Measurements from ENCODE around the gene CLASP1.
A peak's percentile ranks its signal among the peaks of the same experiment; 100 is the strongest.
"Not testable (repeated sequence)": the region's sequence is repeated elsewhere in the genome, so short reads cannot be mapped to it uniquely, and the experiment has no call there.

CLASP1 gene

GRCh38 chr2:121649149-121649595 is at the start of gene CLASP1:
Gene CLASP1 (minus strand): TSS chr2:121649462. CDS start chr2:121605895, 43,567 bp downstream.
- TF ChIP-seq, protein P1, sequence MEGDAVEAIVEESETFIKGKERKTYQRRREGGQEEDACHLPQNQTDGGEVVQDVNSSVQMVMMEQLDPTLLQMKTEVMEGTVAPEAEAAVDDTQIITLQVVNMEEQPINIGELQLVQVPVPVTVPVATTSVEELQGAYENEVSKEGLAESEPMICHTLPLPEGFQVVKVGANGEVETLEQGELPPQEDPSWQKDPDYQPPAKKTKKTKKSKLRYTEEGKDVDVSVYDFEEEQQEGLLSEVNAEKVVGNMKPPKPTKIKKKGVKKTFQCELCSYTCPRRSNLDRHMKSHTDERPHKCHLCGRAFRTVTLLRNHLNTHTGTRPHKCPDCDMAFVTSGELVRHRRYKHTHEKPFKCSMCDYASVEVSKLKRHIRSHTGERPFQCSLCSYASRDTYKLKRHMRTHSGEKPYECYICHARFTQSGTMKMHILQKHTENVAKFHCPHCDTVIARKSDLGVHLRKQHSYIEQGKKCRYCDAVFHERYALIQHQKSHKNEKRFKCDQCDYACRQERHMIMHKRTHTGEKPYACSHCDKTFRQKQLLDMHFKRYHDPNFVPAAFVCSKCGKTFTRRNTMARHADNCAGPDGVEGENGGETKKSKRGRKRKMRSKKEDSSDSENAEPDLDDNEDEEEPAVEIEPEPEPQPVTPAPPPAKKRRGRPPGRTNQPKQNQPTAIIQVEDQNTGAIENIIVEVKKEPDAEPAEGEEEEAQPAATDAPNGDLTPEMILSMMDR (IDR thresholded peaks at IDR 0.05; ENCODE audit: control insufficient read depth, extremely low read depth, insufficient read depth) = no peak
- DNase-seq (ENCODE audit: low read depth) = no peak
- H3K4me3 ChIP-seq (ENCODE audit: low read depth, low read length) = peak within 1 kb of the TSS; percentile 85

DNA sequence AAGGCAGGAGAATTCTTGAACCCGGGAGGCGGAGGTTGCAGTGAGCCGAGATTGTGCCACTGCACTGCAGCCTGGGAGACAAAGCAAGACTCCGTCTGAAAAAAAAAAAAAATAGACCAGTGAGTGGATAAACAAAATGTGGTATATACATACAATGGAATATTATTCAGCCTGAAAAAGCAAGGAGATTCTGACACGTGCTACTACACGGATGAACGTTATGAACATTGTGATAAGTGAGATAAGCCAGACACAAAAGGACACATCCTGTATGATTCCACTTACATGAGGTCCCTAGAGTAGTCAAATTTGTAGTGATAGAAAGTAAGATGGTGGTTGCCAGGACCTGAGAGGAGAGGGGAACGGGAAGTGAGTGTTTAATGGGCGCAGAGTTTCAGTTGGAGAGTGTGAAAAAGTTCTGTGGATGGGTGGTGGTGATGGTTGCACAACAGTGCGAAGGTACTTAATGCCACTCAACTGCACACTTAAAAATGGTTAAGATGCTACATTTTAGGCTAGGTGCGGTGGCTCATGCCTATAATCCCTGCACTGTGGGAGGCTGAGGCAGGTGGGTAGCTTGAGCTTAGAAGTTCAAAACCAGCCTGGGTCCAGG is 49.2 kb upstream of the CLASP1 start:
- TF ChIP-seq, protein P1 (IDR thresholded peaks at IDR 0.05; ENCODE audit: control insufficient read depth, extremely low read depth, insufficient read depth) = no peak
- DNase-seq (ENCODE audit: low read depth) = no peak
- H3K4me3 ChIP-seq (ENCODE audit: low read depth, low read length) = no peak overlapping the region

- TF ChIP-seq, protein P1 (IDR thresholded peaks at IDR 0.05; ENCODE audit: control insufficient read depth, extremely low read depth, insufficient read depth) = no peak
- H3K4me3 ChIP-seq (ENCODE audit: low read depth, low read length) = no peak overlapping the region
- DNase-seq (ENCODE audit: low read depth) = no peak
Observed at GRCh38 chr2:121697108-121697631, 47.9 kb upstream of the CLASP1 start.

- no peak overlapping the region for H3K4me3 ChIP-seq (ENCODE audit: low read depth, low read length)
- TF ChIP-seq, protein P1 (IDR thresholded peaks at IDR 0.05; ENCODE audit: control insufficient read depth, extremely low read depth, insufficient read depth) = no peak
- no peak for DNase-seq (ENCODE audit: low read depth)
Observed at GRCh38 chr2:121696410-121696930, 47.2 kb upstream of the CLASP1 start.

DNA sequence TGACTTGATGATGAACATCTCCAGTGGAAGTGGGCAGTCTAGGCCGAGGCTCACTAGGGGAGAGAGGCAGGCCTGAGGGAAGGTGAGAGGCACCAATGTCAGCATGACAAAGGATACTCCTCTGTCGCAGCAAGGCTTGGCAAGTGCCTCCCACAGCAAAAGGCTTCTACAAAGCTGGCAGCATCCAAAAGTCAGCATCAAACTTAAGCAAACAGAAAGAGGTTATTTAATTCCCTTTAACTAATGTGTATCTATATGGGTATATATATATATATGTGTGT is 45.8 kb upstream of the CLASP1 start:
- no peak for DNase-seq (ENCODE audit: low read depth)
- no peak overlapping the region for H3K4me3 ChIP-seq (ENCODE audit: low read depth, low read length)
- TF ChIP-seq, protein P1 (IDR thresholded peaks at IDR 0.05; ENCODE audit: control insufficient read depth, extremely low read depth, insufficient read depth) = no peak

DNA sequence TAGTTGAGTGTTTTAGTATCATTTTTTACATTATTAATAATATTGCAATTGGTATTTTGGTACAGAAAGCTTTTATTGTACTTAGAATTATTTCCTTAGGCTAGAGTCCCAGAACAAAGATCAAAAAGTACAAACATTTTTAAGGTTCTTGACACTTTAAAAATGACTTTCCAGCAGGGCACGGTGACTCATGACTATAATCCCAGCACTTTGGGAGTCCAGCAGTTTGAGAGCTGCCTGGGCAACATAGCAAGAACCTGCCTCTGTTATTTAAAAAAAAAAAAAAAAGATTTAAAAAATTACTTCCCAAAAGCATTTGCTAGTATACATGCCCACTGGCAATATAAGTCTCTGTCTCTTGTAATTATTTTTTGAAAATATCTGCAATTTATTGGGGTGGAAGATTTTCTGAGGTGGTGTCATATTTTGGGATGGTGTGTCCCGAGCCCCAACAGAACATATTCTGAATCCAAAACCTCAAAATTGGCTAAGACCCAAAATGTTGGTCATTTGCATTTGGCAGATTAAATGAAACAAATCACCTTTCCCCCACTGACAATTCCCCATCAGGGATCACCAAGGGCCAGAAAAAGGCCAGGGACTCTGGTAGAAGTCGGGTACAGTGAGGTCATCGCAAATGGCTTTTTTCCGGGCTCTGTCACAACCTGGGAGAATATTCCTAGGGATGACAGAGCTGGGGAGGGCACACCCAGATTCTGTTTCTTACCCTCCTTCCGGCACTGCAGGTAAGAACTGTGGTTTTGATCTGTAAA is 45.3 kb upstream of the CLASP1 start:
- no peak for DNase-seq (ENCODE audit: low read depth)
- no peak overlapping the region for H3K4me3 ChIP-seq (ENCODE audit: low read depth, low read length)
- TF ChIP-seq, protein P1 (IDR thresholded peaks at IDR 0.05; ENCODE audit: control insufficient read depth, extremely low read depth, insufficient read depth) = no peak

- not testable (repeated sequence) for H3K4me3 ChIP-seq (ENCODE audit: low read depth, low read length); DNase-seq (ENCODE audit: low read depth)
Observed at GRCh38 chr2:121690572-121690971, 41.3 kb upstream of the CLASP1 start.

Measured in LNCaP clone FGC (cell line).